GM19025 (cell line): Measurements from ENCODE around the gene EPN2.

Experiments
- ATAC-seq: cut with Tn5 transposase; IDR thresholded peaks from one replicate; pipeline ENCODE4 v1.9.1; 2021; ENCODE audit warnings: mild to moderate bottlenecking, low read depth, moderate library complexity; ENCODE audit not compliant: unreplicated experiment

EPN2 gene

DNA sequence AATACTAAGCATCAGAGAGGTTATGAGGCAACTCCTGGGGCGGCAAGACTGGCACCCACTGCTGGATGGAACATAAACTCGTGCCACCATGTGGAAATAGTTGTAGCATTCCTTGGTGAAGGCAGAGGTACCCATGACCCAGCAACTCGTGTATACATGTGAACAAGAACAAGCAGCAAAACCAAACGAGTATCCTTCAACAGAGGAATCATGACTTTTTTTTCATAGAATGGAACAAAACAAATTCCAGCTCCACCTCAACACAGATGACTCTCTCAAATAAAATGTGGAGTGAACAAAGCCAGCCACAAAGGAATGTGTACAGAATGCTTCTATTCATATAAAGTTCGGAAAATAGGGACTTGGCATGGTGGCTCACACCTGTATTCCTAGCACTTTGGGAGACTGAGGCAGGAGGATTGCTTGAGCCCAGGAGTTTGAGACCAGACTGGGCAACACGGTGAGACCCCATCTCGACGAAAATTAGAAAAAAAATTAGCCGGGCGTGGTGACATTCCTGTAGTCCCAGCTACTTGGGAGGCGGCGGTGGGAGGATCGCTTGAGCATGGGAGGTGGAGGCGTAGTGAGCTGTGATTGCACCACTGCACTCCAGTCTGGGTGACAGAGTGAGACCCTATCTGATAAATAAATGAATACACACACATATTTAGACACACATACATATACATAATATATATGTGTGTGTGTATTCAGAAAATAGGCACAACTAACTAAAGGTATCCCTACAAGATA is 90.0 kb downstream of the EPN2 start:
- ATAC-seq, result no peak

- ATAC-seq, result no peak
Observed at GRCh38 chr17:19328441-19329061, 91.4 kb downstream of the EPN2 start.

DNA sequence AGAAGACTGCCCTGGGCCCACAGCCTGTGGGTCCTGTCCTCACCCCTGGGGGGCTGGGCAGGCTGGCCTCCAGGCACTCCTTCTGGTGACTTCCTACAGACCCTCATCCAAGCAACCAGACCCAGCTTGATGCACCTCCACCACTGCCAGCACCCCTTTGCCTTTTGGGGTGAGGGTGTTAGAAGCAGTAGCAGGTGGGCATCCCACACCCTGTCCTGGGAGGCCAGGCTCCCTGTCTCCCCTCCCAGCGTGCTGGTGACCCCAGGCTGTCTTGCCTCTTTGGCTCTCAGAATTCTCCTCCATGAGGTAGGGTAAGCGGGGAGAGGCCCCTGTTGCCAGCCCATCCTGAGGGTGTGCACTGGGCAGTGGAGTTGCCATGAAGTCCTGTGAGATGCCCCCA is 92.0 kb downstream of the EPN2 start:
- ATAC-seq, result no peak

- ATAC-seq, result no peak
Observed at GRCh38 chr17:19329839-19330238, 92.7 kb downstream of the EPN2 start.

DNA sequence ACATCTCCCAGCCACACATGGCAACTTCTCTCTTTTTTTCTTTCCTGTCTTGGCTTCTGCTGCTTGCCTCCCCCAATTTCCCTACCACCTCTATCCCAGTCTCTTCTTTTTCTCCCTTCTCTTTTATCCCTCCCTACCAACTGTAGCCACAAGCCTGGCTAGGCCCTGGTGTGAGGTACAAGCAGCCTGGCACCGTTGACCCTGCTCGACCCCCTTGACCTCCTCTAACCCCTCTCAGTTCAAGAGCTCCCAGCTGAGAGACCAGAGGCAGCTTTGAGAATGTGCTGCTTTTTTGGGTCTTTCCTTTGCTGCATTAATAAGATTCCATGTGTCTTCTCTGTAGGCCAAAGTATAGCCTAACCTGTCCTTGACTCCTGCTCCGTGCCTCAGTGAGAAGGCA is 93.1 kb downstream of the EPN2 start:
- ATAC-seq, result no peak

DNA sequence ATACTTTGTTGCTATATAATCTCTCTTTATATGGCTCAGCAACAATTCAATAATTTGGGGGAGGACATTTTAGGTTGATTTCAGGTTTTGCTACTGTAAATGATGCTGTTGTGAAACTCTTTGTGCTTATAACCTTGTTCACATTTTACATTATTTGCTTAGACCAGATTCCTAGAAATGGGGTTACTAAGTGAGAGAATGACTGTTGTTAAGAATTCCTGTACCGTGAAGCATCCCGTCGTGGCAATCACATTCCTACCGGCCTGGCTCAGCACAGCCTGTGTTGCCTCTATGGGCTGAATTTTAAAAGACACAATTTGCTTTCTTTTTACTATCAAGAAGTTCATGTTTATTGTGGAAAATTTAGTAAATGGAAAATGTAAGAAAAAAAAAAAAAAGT is 94.0 kb downstream of the EPN2 start:
- no peak for ATAC-seq

DNA sequence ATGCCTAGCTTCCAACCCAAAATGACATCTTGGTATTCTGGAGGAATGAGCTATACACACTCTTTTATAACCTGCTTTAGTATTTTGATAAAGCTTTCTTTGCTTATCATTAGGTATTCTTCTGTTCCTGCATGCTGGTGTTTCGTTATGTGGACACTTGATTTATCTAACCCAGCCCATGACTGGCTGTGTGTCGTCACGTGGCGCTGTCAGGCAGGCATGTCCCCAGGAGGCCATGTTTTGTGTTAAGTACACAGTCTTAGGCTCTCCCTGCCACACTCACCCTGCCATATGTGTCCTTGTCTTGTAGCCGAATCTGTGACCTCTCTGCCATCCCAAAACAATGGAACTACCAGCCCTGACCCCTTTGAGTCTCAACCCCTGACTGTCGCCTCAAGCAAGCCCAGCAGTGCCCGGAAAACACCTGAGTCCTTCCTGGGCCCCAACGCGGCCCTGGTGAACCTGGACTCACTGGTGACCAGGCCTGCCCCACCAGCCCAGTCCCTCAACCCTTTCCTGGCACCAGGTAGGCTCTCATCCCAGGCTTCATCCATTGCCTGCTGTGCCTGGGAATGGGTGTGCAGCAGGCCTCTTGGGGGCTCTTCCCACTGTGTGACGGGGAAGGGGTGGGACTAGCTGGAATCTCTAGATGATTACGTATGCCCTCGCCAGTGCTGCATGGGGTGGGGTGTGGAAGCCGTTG is 94.5 kb downstream of the EPN2 start:
- ATAC-seq, result no peak

- ATAC-seq, result no peak
Observed at GRCh38 chr17:19332371-19333131, 95.4 kb downstream of the EPN2 start.

- ATAC-seq, result no peak
Observed at GRCh38 chr17:19333132-19333440, 95.9 kb downstream of the EPN2 start.

DNA sequence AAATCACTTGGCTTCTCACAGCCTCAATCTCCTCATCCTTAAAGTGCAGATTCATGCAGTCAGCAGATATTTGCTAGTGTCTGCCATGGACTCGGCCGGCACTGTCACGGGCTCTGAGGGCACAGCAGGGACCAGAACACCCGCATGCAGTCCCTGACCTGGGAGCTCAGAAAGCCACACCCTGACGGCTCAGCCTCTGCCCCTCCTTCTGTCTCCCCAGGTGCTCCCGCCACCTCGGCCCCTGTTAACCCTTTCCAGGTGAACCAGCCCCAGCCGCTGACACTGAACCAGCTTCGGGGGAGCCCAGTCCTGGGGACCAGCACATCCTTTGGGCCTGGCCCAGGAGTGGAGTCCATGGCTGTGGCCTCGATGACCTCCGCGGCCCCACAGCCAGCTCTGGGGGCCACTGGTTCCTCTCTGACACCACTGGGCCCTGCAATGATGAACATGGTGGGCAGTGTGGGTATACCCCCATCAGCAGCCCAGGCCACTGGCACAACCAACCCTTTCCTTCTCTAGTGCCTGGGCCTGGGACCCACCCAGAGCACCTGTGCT is 96.6 kb downstream of the EPN2 start:
- no peak for ATAC-seq

GRCh38 chr17:19334331-19334730 is 97.2 kb downstream of the EPN2 start:
- no peak for ATAC-seq

DNA sequence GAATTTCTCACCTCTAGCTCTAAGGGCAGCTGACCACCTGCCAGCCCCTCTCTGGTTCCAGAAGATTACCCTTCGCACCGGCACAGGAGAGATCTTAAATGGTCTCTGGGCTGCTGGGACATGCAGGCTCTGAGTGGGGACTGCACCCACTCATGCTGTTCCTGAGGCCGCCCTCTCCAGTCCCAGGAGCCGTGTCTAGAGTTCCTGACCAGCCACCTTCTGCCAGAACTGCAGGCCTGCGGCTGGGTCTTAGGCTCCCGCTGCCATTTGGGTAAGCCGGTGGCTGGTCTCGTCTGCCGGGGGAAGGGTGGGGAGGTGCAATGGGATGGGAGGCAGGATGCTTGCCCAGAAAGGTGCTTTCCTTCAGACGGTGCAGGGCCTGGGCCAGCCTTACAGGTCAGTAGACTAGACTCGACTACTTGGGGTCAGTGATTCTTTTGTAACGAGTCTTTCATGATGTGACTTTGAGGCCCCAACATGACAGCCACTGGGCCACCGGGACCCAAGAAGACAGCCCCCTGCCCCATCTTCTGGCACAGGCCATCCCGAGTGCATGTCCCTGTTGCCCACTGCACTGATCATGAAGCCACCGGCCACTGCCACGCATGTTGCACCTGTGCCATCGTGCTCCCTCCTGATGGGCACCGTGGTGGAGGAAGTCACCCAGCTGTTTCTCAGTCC is 98.9 kb downstream of the EPN2 start:
- ATAC-seq, result no peak

DNA sequence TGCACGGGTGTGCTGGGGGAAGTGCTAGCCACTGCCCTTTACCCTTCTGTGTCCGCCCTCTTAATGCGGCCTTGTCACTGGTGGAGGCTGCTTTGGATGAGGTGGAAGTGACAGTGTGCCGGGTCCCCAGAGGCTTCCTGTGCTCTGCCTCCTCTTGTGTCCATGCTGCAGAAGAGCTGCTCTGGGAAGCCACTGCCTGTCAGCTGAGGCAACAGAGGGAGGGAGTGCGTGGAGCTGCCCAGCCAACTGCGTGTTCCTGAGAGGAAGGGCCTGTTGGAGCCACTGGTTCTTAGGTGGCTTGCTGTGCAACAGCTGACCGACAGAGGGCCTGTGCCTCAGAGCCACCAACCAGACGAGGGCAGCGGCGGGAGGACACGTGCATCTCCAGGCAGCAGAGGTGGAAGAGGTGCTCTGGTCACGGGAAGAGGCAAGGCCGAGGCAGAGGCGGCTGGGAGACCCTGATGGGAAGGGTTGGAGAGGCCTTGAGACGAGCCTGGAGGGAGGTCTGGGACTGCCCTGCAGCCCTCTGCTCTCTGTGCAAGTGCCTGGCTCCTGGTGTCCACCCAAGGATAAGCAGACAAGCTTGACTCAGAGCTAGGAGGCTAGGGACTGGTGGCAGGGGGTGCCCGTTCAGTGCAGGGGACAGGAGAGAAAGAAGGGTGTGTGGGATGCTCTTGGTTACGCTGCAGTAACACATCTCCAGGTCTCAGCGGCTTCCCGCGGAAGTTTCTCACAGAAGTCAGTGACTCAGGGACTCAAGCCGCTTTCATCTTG is 100.0 kb downstream of the EPN2 start:
- no peak for ATAC-seq

DNA sequence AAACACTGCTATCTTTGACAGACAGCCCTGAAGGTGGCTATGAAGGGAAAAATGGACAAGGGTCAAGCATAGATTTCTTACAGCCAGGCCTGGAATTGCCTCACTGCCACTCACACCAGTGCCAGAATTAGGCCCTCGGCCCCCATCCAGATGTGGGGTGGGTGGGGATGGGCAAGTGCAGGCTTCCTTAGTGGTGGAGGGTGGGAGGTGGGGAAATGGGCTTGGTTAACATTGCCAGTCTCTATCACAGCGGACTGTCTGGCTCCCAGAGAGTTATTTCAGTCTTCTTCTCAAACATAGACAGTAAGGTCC is 100.5 kb downstream of the EPN2 start:
- no peak for ATAC-seq

- no peak for ATAC-seq
Observed at GRCh38 chr17:19338031-19338990, 101.1 kb downstream of the EPN2 start.

- ATAC-seq, result no peak
Observed at GRCh38 chr17:19339341-19339815, 102.2 kb downstream of the EPN2 start.

DNA sequence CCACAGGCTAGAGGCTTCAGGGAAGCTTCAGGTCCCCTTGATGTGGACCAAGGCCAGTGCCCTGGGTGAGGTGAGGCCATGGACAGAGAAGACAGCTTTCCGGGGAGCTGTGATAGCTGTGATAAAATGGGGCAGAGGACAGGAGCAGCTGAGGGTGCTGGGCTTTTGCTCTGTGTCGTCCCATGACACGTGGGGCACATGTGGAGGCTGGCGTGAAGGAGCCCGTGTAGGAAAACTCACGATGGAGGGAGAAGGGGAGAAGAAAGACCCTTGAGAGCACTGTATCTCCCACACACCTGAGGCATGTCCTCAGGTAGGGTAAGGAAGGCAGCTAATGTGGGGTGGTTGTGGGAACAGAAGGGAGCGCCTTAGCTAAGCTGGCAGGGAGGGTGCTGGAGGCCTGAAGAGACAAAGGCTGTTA is 104.1 kb downstream of the EPN2 start:
- ATAC-seq, result no peak
